ENCODE measurements around the gene RNF13. TPM values are rescaled to one million over a fixed set of nuclear protein-coding genes. Genes with fewer than 3 reads are reported as not detected.

The RNF13 gene
- total RNA-seq, 2 donors from 2014 or later = 21.3 to 32.7 TPM

- H3K27ac Mint-ChIP-seq = peak overlapping the region; percentile 98
- 2% methylated on average over 17 to 29 of the region's 29 CpGs for WGBS, 2 experiments (ENCODE audit: insufficient coverage in 1 of 2, insufficient read length in 1 of 2)
- peak overlapping the region; percentile 91 for H3K4me3 Mint-ChIP-seq
- H3K27me3 Mint-ChIP-seq (ENCODE audit: insufficient read depth) = no peaks in the 10 kb centered on the region
- Histone ChIP-seq H3K9me3 (ENCODE audit: control insufficient read depth, low read length) (no peaks in the 10 kb centered on the region), H3K9ac (ENCODE audit: extremely low read depth, low read length, poor library complexity, severe bottlenecking) (peak overlapping the region; percentile 21), H3K27ac (ENCODE audit: low read depth, low read length) (peak overlapping the region; percentile 54), H3K27me3 (ENCODE audit: control insufficient read depth, insufficient read depth, low read length, poor library complexity, severe bottlenecking) (no peaks in the 10 kb centered on the region), H3K36me3 (ENCODE audit: control insufficient read depth, insufficient read depth, low read length) (no peaks in the 10 kb centered on the region), H3K4me1 (ENCODE audit: control insufficient read depth, insufficient read depth, low read length) (no peaks in the 10 kb centered on the region), H3K4me3 (ENCODE audit: low read length) (peak overlapping the region; percentile 89)
- peaks cover 3% of the 10 kb centered on the region for H3K36me3 Mint-ChIP-seq (ENCODE audit: low read depth)
- TF ChIP-seq CTCF (conservative IDR thresholded peaks at IDR 0.05) = no peak
- H3K9me3 Mint-ChIP-seq = no peaks in the 10 kb centered on the region
- DNase-seq = peak; percentile 71
- peaks cover 18% of the 10 kb centered on the region for H3K4me1 Mint-ChIP-seq
These were observed 609 bp downstream of the RNF13 start for GRCh38 chr3:149813367-149814281.

GRCh38 chr3:149815321-149815720 lies 2.3 kb downstream of the RNF13 start:
- Histone ChIP-seq H3K27ac (ENCODE audit: low read depth, low read length) (no peak overlapping the region), H3K9me3 (ENCODE audit: control insufficient read depth, low read length) (no peaks in the 10 kb centered on the region), H3K36me3 (ENCODE audit: control insufficient read depth, insufficient read depth, low read length) (no peaks in the 10 kb centered on the region), H3K27me3 (ENCODE audit: control insufficient read depth, insufficient read depth, low read length, poor library complexity, severe bottlenecking) (no peaks in the 10 kb centered on the region), H3K4me3 (ENCODE audit: low read length) (no peak overlapping the region), H3K9ac (ENCODE audit: extremely low read depth, low read length, poor library complexity, severe bottlenecking) (no peak overlapping the region), H3K4me1 (ENCODE audit: control insufficient read depth, insufficient read depth, low read length) (no peaks in the 10 kb centered on the region)
- Mint-ChIP-seq H3K27me3 (ENCODE audit: insufficient read depth) (no peaks in the 10 kb centered on the region), H3K9me3 (no peaks in the 10 kb centered on the region), H3K4me3 (no peak overlapping the region), H3K4me1 (peaks cover 18% of the 10 kb centered on the region), H3K36me3 (ENCODE audit: low read depth) (peaks cover 3% of the 10 kb centered on the region), H3K27ac (no peak overlapping the region)
- no peak for TF ChIP-seq CTCF (conservative IDR thresholded peaks at IDR 0.05)
- no peak for DNase-seq
- WGBS, 2 experiments (ENCODE audit: insufficient coverage in 1 of 2, insufficient read length in 1 of 2) = 86% methylated on average over 1 of the region's 1 CpG; no CpG with 5 or more reads in 1 of the 2 experiments

GRCh38 chr3:149815728-149816127 lies 2.7 kb downstream of the RNF13 start:
- no peaks in the 10 kb centered on the region for H3K27me3 ChIP-seq (ENCODE audit: control insufficient read depth, insufficient read depth, low read length, poor library complexity, severe bottlenecking)
- Mint-ChIP-seq H3K27me3 (ENCODE audit: insufficient read depth) (no peaks in the 10 kb centered on the region), H3K4me3 (no peak overlapping the region), H3K4me1 (peaks cover 18% of the 10 kb centered on the region), H3K36me3 (ENCODE audit: low read depth) (peaks cover 3% of the 10 kb centered on the region), H3K27ac (no peak overlapping the region), H3K9me3 (no peaks in the 10 kb centered on the region)
- no peak for DNase-seq
- 82% methylated on average over 3 of the region's 3 CpGs; no CpG with 5 or more reads in 1 of the 2 experiments for WGBS, 2 experiments (ENCODE audit: insufficient coverage in 1 of 2, insufficient read length in 1 of 2)
- H3K9ac ChIP-seq (ENCODE audit: extremely low read depth, low read length, poor library complexity, severe bottlenecking) = no peak overlapping the region
- H3K36me3 ChIP-seq (ENCODE audit: control insufficient read depth, insufficient read depth, low read length) = no peaks in the 10 kb centered on the region
- H3K9me3 ChIP-seq (ENCODE audit: control insufficient read depth, low read length) = no peaks in the 10 kb centered on the region
- no peak overlapping the region for H3K4me3 ChIP-seq (ENCODE audit: low read length)
- no peak overlapping the region for H3K27ac ChIP-seq (ENCODE audit: low read depth, low read length)
- TF ChIP-seq CTCF (conservative IDR thresholded peaks at IDR 0.05) = no peak
- H3K4me1 ChIP-seq (ENCODE audit: control insufficient read depth, insufficient read depth, low read length) = no peaks in the 10 kb centered on the region
